Gastrocnemius medialis (tissue), 4 donors: ENCODE results near the gene BCL2L13. TPM values are rescaled to one million over a fixed set of nuclear protein-coding genes. Genes with fewer than 3 reads are reported as not detected.
A peak's percentile ranks its signal among the peaks of the same experiment; 100 is the strongest.

Source experiments
- ATAC-seq, 2 donors: fragments of 150-250 bp; one replicate each; pipeline ENCODE4 v1.9.1; 2016
- DNase-seq, 2 donors: peaks; one replicate each; pipeline ENCODE4 v3.0.0-alpha.2; 2019
- H3K27ac ChIP-seq, 4 donors: fragments of 200-600 bp; sonication (generic); 1 replicate in 1 of 4; 2 replicates in 3 of 4; pipeline ENCODE4 v1.5.1; 2016 to 2018; ENCODE audit warnings: mild to moderate bottlenecking in 2 of 4, moderate library complexity in 1 of 4
- H3K27me3 ChIP-seq, 3 donors: fragments of 200-600 bp; sonication (generic) in 2 of 3; 1 replicate in 1 of 3; 2 replicates in 2 of 3; pipeline versions ENCODE4 v1.5.1 to v1.6.0; 2016 to 2019; ENCODE audit warnings: mild to moderate bottlenecking in 1 of 3, moderate library complexity in 1 of 3
- H3K36me3 ChIP-seq, 2 donors: fragments of 200-600 bp; sonication (generic) in 1 of 2; one replicate each; pipeline ENCODE4 v1.5.1; 2017 to 2018
- H3K4me1 ChIP-seq, 2 donors: fragments of 200-600 bp; sonication (generic) in 1 of 2; one replicate each; pipeline ENCODE4 v1.5.1; 2016 to 2017; ENCODE audit warnings: mild to moderate bottlenecking in 2 of 2
- H3K4me3 ChIP-seq, 4 donors: fragments of 200-600 bp; sonication (generic) in 3 of 4; 1 replicate in 1 of 4; 2 replicates in 3 of 4; pipeline ENCODE4 v1.5.1; 2016 to 2019; ENCODE audit warnings: mild to moderate bottlenecking in 2 of 4
- H3K9me3 ChIP-seq, 3 donors: fragments of 200-600 bp; sonication (generic) in 2 of 3; 1 replicate in 1 of 3; 2 replicates in 2 of 3; pipeline ENCODE4 v1.5.1; 2016 to 2019
- POLR2A ChIP-seq, 2 donors: fragments of 450-650 bp; IDR thresholded peaks; one replicate each; pipeline ENCODE4 v1.6.1; 2017; ENCODE audit warnings: antibody characterized with exemption in 2 of 2, mild to moderate bottlenecking in 2 of 2, moderate library complexity in 2 of 2
- in situ Hi-C, 4 donors: fragments of 200-750 bp; cut with MboI; loops; one replicate each; pipeline versions ENCODE4 v1.15.0 to v1.8.0; 2017; ENCODE audit warnings: low sequenced_read_pairs in 4 of 4
- intact Hi-C: fragments of 100-400 bp; cut with DNase I; formaldehyde crosslinking; loops from one replicate; pipeline ENCODE4 v1.15.1; 2023; ENCODE audit warnings: low total_unique reads
- total RNA-seq, 4 donors: library from RNA; depleted of rRNA; stranded (reverse); fragments of >200 nt; gene quantifications; one replicate each; pipeline versions ENCODE4 v1.1.0 to v1.2.3, GENCODE V29; 2016
- TF ChIP-seq, protein P1 (sequence below), 5 experiments: fragments of 450-650 bp in 3 of 5; fragments of 200-600 bp in 2 of 5; sonication (generic) in 2 of 5; IDR thresholded peaks in 4 of 5; conservative IDR thresholded peaks in 1 of 5; 1 replicate in 4 of 5; 2 replicates in 1 of 5; pipeline ENCODE4 v1.5.1; 2016 to 2019; ENCODE audit warnings: antibody characterized with exemption in 5 of 5, mild to moderate bottlenecking in 3 of 5, moderate library complexity in 3 of 5

Gene BCL2L13
- total RNA-seq, 4 donors from 2014 or later, result 162 to 310 (median 231) TPM

DNA sequence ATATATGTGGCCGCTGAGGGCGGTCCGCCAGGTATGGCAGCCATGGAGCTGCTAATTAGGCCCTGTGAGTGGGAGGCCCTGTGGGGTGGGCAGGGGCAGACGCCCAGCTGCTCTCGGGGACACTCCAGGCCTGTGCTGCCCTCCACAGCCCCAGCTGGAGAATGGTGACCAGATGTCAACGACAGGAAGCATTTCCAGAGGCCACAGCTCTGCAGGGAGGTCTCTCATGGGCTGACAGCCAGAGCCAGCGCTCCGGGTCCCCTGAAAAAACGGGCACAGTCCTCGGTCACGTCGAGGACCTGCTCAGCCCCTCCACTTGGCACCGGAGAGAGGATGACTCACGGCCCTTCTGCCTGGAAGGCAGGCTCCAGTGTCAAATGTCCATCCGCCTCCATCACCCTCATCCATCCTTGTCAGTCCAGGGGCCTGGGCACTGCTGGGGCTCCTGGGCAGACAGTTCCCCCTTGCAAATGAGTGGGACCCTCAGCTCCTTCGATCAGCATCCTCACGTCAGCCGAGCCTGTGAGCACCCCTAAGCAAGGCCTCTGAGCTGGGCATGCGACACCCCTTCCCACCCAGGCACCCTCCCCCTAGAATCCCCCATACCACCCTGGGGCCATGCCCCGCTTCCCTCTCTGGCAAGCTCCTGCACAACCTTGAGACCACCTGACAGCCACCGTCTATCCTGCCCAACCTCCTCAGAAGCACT is 133.8 kb downstream of the BCL2L13 start:
- Histone ChIP-seq H3K4me3 (no peak overlapping the region), H3K27ac (no peak overlapping the region), H3K9me3 (no peaks in the 10 kb centered on the region), H3K4me1 (peaks cover 12 to 18% of the 10 kb centered on the region in 2 donors), H3K36me3 (no peaks in the 10 kb centered on the region), H3K27me3 (no peaks in the 10 kb centered on the region)
- in situ Hi-C loops, result no loop called here
- ATAC-seq, result peak; percentile 40 to 60
- intact Hi-C loops, result no loop called here
- DNase-seq, result peak in 1 of 2 donors; percentile 58
- TF ChIP-seq POLR2A (IDR thresholded peaks at IDR 0.05), result no peak
- TF ChIP-seq, protein P1, sequence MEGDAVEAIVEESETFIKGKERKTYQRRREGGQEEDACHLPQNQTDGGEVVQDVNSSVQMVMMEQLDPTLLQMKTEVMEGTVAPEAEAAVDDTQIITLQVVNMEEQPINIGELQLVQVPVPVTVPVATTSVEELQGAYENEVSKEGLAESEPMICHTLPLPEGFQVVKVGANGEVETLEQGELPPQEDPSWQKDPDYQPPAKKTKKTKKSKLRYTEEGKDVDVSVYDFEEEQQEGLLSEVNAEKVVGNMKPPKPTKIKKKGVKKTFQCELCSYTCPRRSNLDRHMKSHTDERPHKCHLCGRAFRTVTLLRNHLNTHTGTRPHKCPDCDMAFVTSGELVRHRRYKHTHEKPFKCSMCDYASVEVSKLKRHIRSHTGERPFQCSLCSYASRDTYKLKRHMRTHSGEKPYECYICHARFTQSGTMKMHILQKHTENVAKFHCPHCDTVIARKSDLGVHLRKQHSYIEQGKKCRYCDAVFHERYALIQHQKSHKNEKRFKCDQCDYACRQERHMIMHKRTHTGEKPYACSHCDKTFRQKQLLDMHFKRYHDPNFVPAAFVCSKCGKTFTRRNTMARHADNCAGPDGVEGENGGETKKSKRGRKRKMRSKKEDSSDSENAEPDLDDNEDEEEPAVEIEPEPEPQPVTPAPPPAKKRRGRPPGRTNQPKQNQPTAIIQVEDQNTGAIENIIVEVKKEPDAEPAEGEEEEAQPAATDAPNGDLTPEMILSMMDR (IDR thresholded peaks at IDR 0.05 in 4 of 5, conservative IDR thresholded peaks at IDR 0.05 in 1 of 5), result no peak

DNA sequence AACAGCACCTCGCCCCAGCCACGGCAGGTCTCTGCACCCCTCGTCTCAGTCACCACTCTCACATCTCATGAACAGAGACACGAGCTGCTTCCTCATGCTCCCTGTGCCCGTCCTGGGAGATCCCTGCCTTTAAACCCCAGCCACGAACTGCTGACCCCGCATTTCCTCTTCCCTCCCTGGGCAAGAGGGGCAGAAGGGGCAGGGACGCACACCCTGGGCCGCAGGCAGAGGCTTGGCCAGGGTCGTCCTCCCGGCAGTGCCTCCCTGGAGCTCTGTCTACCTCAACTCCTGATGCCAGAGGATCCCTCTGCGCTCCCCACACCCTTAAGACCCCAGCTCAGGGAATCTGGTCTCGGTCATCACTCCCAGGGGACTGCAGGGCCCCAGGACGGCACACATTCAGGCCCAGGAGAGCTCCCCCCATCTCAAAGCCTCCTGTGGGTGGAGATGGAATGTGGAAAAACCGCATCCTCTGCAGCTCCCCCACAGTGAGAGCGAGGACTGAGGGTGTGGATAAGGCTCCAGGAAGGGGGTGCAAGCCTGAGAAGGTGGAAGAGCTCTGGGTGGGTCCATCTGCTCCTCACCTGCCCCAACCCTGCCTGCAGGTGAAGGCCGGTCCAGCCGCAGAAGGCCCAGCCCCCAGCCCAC is 134.5 kb downstream of the BCL2L13 start:
- DNase-seq (no peak), ATAC-seq (no peak)
- no peaks in the 10 kb centered on the region for H3K9me3 ChIP-seq
- intact Hi-C loops, result no loop called here
- no peak for TF ChIP-seq POLR2A (IDR thresholded peaks at IDR 0.05)
- TF ChIP-seq, protein P1 (IDR thresholded peaks at IDR 0.05 in 4 of 5, conservative IDR thresholded peaks at IDR 0.05 in 1 of 5), result no peak
- peaks cover 12 to 18% of the 10 kb centered on the region in 2 donors for H3K4me1 ChIP-seq
- H3K27me3 ChIP-seq, result no peaks in the 10 kb centered on the region
- H3K4me3 ChIP-seq, result peak overlapping the region; percentile 64 to 86 (median 72)
- H3K36me3 ChIP-seq, result no peaks in the 10 kb centered on the region
- in situ Hi-C loops, result no loop called here
- H3K27ac ChIP-seq, result peak overlapping the region in 1 of 4 donors; percentile 53

DNA sequence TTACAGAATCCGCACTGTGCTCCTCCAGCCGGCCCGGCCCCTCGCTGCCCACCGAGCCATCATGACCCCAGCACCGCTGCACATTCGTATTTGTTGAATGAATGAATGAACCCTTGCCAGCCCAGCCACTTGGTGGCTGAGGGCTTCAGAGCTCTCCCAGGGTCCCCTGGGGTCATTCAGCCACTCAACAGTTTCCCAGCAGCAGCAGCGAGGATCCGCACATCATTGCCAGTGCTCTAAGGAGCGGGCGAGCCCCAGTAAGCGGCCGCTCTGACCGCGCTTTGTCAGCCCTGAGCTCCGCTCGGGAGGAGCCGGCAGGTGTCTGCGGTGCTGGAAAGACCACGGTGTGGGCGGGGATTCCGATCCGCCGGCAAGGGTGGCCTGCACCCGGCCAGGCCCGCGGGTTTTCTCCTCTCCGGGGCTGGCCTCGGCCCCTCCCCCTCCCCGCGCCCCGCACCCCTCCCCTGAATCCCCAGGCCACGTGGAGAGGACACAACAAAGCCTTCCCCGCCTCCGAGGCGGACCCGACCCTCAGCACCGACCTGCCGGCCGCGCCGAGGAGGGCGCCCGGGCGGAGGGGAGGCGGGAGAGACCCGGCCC is 135.1 kb downstream of the BCL2L13 start:
- peaks cover 12 to 18% of the 10 kb centered on the region in 2 donors for H3K4me1 ChIP-seq
- no peaks in the 10 kb centered on the region for H3K9me3 ChIP-seq
- no peak for TF ChIP-seq POLR2A (IDR thresholded peaks at IDR 0.05)
- TF ChIP-seq, protein P1 (IDR thresholded peaks at IDR 0.05 in 4 of 5, conservative IDR thresholded peaks at IDR 0.05 in 1 of 5), result no peak
- H3K27me3 ChIP-seq, result no peaks in the 10 kb centered on the region
- no peak for DNase-seq
- intact Hi-C loops, result no loop called here
- in situ Hi-C loops, result no loop called here
- ATAC-seq, result peak; percentile 34 to 51
- H3K36me3 ChIP-seq, result no peaks in the 10 kb centered on the region
- H3K27ac ChIP-seq, result peak overlapping the region in 3 of 4 donors; percentile 38 to 72 (median 53)
- peak overlapping the region; percentile 64 to 86 (median 72) for H3K4me3 ChIP-seq

DNA sequence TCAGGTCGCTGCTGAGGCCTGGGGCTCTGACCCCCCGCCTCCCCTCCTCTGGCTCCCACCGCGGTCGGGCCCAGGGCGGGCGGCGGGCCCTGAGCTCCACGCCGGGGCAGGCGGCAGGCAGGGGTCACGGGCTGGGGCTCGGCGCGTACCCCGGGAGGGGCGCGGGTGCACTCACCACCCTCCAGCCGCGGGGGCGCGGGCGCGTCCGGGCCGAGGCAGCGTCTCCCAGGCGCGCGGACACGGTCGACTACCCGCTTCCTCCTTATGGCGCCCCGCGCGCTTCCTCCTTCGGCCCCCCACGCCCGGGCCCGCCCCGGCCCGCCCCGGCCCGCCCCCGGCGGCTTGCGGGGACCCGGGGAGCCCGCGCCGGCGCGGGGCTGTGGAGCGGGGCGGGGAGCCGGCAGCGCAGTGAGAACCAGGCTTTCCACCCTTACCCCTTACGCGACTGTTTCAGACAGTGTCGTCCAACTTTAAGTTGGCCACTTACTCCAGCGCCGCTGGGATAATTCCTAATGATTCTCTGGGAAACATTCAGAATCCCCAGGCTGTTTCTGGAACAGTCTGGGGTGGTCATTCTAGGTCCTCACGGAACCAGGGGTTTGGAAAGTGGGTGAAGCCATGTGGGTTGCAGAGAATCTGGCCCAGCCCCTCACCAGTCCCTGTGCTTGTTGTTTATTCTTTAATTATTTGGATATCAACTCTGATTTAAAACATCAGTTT is 135.8 kb downstream of the BCL2L13 start, which contains the start of gene BID:
TSS of gene BID (minus strand) at position 264 of the 720 bp plus-strand sequence. CDS start 24,353 bp downstream, outside the sequence.
- H3K27ac ChIP-seq, result peak within 1 kb of the TSS in 3 of 4 donors; percentile 38 to 72 (median 53)
- H3K4me1 ChIP-seq, result peaks cover 12 to 16% of the 10 kb centered on the region in 2 donors
- H3K4me3 ChIP-seq, result peak within 1 kb of the TSS; percentile 64 to 86 (median 72)
- H3K27me3 ChIP-seq, result no peaks in the 10 kb centered on the region
- no peaks in the 10 kb centered on the region for H3K36me3 ChIP-seq
- in situ Hi-C loops, result no loop called here
- no peaks in the 10 kb centered on the region for H3K9me3 ChIP-seq
- peak; percentile 30 to 49 for TF ChIP-seq POLR2A (IDR thresholded peaks at IDR 0.05)
- TF ChIP-seq, protein P1 (IDR thresholded peaks at IDR 0.05 in 4 of 5, conservative IDR thresholded peaks at IDR 0.05 in 1 of 5), result no peak
- DNase-seq (no peak), ATAC-seq (peak; percentile 26 to 35)
- intact Hi-C loops, result no loop called here
